Activated CD4-positive, alpha-beta memory T cell treated with anti-CD3 and anti-CD28 coated beads for 36 hours (primary cell): ENCODE data around the gene RIOK1. TPM values are rescaled to one million over a fixed set of nuclear protein-coding genes. Genes with fewer than 3 reads are reported as not detected.

Experiments
- CTCF ChIA-PET: fragments of 350-600 bp; sonication (Branson Sonifier 250); formaldehyde crosslinking; loops from one replicate; lab custom pipeline; 2021; ENCODE audit warnings: antibody characterized with exemption, inconsistent platforms; lab: Charles Lee
- POLR2A ChIA-PET: fragments of 350-600 bp; sonication (Branson Sonifier 250); formaldehyde crosslinking; loops from one replicate; lab custom pipeline; 2021; ENCODE audit warnings: antibody characterized with exemption; lab: Charles Lee
- DNase-seq: peaks from one replicate; pipeline ENCODE4 v3.0.0-alpha.2; 2020
- H3K27ac Mint-ChIP-seq: one replicate; pipeline ENCODE4 v1.8.0; 2021; ENCODE audit warnings: mixed read lengths
- H3K27me3 Mint-ChIP-seq: one replicate; pipeline ENCODE4 v1.8.0; 2021; ENCODE audit warnings: mixed read lengths
- H3K36me3 Mint-ChIP-seq: one replicate; pipeline ENCODE4 v1.8.0; 2021; ENCODE audit warnings: mixed read lengths
- H3K4me1 Mint-ChIP-seq: one replicate; pipeline ENCODE4 v1.8.0; 2021; ENCODE audit warnings: low read depth, mixed read lengths
- H3K4me3 Mint-ChIP-seq: one replicate; pipeline ENCODE4 v1.8.0; 2021; ENCODE audit warnings: mild to moderate bottlenecking, mixed read lengths
- H3K9me3 Mint-ChIP-seq: one replicate; pipeline ENCODE4 v1.8.0; 2021; ENCODE audit warnings: mixed read lengths
- intact Hi-C: fragments of 100-400 bp; cut with micrococcal nuclease; formaldehyde crosslinking; loops from one replicate; pipeline ENCODE4 v1.15.1; 2023
- total RNA-seq, 2 experiments: library from RNA; stranded (reverse); gene quantifications; one replicate each; pipeline ENCODE4 v1.2.3, GENCODE V29; 2021

Gene RIOK1
- total RNA-seq, 2 experiments from 2014 or later = 33.5 to 38.7 TPM

DNA sequence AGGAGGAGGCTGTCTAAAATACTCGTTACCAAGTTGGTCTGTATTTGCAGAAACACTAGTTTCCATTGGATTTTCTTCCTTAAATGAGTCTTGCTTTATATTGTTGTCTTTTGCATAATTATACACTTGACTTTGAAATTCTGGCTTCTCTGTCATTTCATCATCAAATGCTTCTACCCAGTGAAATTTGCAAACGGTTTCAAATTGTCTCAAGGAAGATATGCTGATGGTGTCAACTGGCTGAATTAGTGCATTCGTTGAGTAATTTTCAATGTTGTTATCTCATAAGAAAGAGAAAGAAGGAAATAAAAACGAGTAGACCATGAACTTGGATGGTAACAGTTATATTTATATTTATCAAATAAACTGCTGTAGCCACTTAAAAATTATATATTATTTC, 10.9 kb upstream of the RIOK1 start:
- ChIA-PET CTCF (no interaction called here), POLR2A (no interaction called here)
- intact Hi-C loops = no loop called here
- Mint-ChIP-seq H3K27me3 (peaks cover 5% of the 10 kb centered on the region), H3K9me3 (no peaks in the 10 kb centered on the region), H3K4me3 (no peak overlapping the region), H3K36me3 (no peaks in the 10 kb centered on the region), H3K27ac (no peak overlapping the region), H3K4me1 (no peaks in the 10 kb centered on the region)
- no peak for DNase-seq

DNA sequence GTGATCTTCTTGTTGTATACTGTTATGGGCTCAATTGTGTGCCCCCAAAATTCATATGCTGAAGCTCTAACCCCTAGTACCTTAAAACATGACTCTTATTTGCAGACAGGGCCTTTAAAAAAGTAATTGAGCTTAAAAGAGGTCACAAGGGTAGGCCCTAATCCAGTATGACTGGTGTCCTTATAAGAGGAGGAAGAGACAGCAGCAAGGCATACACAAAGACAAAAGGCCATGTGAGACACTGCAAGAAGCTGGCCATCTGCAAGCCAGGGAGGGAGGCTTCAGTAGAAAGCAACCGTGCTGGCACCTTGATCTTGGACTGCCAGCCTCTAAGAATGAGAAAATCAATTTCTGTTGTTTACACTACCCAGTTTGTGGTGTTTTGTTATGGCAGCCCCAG, 8.5 kb upstream of the RIOK1 start:
- H3K4me1 Mint-ChIP-seq = no peaks in the 10 kb centered on the region
- intact Hi-C loops = no loop called here
- H3K4me3 Mint-ChIP-seq = no peak overlapping the region
- ChIA-PET CTCF (no interaction called here), POLR2A (no interaction called here)
- no peak overlapping the region for H3K27ac Mint-ChIP-seq
- no peaks in the 10 kb centered on the region for H3K36me3 Mint-ChIP-seq
- H3K9me3 Mint-ChIP-seq = no peaks in the 10 kb centered on the region
- H3K27me3 Mint-ChIP-seq = peaks cover 5% of the 10 kb centered on the region
- no peak for DNase-seq

DNA sequence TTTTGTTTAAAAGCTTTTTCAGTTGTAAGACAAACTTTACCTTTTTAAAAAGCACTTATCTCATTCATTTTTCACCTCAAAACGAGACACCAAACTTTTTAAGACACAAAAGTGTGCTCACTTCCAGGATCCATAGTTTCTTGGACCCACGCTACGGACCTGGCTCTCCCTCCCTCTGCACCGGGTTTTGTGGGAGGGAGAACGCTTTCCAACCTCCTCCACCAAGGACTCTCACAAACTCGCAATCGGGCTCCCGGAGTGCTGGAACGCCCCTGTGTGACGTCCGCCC, 502 bp upstream of the RIOK1 start:
- peak overlapping the region; percentile 89 for H3K4me3 Mint-ChIP-seq
- peak overlapping the region; percentile 97 for H3K27ac Mint-ChIP-seq
- no peaks in the 10 kb centered on the region for H3K27me3 Mint-ChIP-seq
- intact Hi-C loops = loop anchor here (1.0 to 5.0 kb wide), 5 partner anchors 76 to 675 kb away; partner anchors contain the start of genes BLOC1S5, SNRNP48 and SSR1
- peaks cover 14% of the 10 kb centered on the region for H3K36me3 Mint-ChIP-seq
- DNase-seq = no peak
- no peaks in the 10 kb centered on the region for H3K9me3 Mint-ChIP-seq
- ChIA-PET POLR2A (interaction anchor here (0.7 to 2.4 kb wide), 7 partner anchors 11 to 201 kb away, joined by 3 to 19 read pairs (median 4); partner anchors contain the start of genes SNRNP48 and SSR1), CTCF (interaction anchor here (0.6 to 2.7 kb wide), 5 partner anchors 45 to 114 kb away, joined by 3 to 14 read pairs (median 3); no protein-coding TSS in a partner anchor)
- peaks cover 36% of the 10 kb centered on the region for H3K4me1 Mint-ChIP-seq

DNA sequence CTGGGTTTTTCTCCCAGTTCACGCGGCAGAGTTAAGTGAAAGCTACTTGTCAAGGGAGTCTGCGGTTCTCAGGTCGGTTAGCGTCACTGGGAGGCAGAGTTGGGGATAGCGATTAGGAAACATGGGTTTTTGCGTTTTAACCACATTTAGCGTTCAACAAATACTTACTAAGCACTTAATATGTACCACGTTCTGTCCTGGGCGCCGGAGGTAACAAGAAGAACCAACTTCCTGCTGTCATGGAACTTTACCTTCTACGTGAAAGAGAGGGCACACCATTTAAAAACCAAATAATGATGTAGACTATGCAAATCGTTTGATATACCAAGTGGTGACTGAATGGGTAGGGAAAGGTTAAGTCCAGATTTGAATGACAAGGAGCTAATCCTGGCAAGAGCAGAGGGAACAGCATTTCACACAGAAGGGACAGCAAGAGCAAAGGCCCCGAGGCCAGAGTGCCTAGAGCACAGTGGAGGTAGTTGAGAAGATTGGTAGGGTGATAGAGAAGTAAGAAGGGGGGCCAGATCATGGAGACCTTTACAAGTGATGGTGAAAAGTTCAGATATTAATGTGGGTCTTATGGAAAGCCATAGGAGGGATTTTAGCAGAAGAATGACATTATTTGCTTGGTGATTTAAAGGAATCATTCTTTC, 744 bp downstream of the RIOK1 start:
- DNase-seq = no peak

DNA sequence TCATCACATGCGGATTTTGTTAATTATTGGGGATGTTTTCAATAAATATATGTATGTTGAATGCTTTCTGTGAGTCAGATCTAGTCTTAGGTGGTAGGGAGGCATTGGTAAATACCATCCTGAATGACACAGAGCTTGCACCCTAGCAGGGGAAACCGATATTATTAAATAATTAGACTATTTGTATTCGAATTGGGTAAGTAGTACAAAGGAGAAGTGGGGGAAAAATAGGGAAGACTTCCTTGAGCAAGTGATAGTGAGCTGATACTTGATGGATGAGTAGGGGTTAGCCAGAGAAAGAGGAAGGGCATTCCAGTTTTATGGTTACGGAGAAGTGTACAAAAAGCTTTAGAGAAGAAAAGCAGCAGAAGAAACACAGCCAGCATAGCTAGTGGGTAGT, 1.5 kb downstream of the RIOK1 start:
- CTCF ChIA-PET = interaction anchor here (1.1 to 2.7 kb wide), 2 partner anchors 116 to 152 kb away, joined by 3 to 14 read pairs; no protein-coding TSS in a partner anchor
- no peak for DNase-seq
- Mint-ChIP-seq H3K4me1 (peaks cover 36% of the 10 kb centered on the region), H3K27me3 (no peaks in the 10 kb centered on the region), H3K9me3 (no peaks in the 10 kb centered on the region), H3K4me3 (peak overlapping the region; percentile 89), H3K36me3 (peaks cover 29% of the 10 kb centered on the region), H3K27ac (no peak overlapping the region)
- intact Hi-C loops = loop anchor here (5.0 kb wide), 1 partner anchor 211 kb away; no protein-coding TSS in a partner anchor
- POLR2A ChIA-PET = interaction anchor here (1.6 kb wide), 1 partner anchor 63 kb away, joined by 4 read pairs; no protein-coding TSS in a partner anchor

More for the DNA sequence above, 744 bp downstream of the RIOK1 start:
- Mint-ChIP-seq H3K27me3 (no peaks in the 10 kb centered on the region), H3K4me1 (peaks cover 36% of the 10 kb centered on the region), H3K27ac (peak overlapping the region; percentile 97), H3K4me3 (peak overlapping the region; percentile 89), H3K36me3 (peaks cover 22% of the 10 kb centered on the region), H3K9me3 (no peaks in the 10 kb centered on the region)
- intact Hi-C loops = loop anchor here (1.0 to 5.0 kb wide), 2 partner anchors 114 to 212 kb away; no protein-coding TSS in a partner anchor
- ChIA-PET POLR2A (interaction anchor here (0.7 to 2.4 kb wide), 7 partner anchors 62 to 200 kb away, joined by 3 to 19 read pairs (median 4); partner anchors contain the start of genes SNRNP48 and SSR1), CTCF (interaction anchor here (1.4 to 2.7 kb wide), 3 partner anchors 79 to 713 kb away, joined by 3 to 14 read pairs (median 5); no protein-coding TSS in a partner anchor)

DNA sequence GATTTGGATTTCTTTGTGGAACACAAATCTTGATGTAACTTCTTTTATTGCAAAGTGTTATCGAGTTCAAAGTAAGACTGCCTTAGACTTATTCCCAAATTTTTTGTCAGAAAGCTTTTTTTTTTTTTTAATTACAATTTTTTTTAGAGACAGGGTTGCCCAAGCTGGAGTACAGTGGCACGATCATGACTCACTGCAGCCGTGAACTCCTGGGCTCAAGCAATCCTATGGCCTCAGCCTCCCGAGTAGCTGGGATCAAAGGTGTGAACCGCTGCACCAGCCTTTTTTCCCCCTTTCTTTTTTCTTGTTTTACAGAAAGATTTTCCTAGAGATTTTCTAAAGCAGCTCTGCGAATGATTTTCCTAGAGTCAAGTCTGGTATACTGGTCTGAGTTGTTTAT, 2.8 kb downstream of the RIOK1 start:
- CTCF ChIA-PET = interaction anchor here (0.7 to 1.0 kb wide), 2 partner anchors 115 to 1921 kb away, joined by 3 to 4 read pairs; no protein-coding TSS in a partner anchor
- peaks cover 29% of the 10 kb centered on the region for H3K36me3 Mint-ChIP-seq

DNA sequence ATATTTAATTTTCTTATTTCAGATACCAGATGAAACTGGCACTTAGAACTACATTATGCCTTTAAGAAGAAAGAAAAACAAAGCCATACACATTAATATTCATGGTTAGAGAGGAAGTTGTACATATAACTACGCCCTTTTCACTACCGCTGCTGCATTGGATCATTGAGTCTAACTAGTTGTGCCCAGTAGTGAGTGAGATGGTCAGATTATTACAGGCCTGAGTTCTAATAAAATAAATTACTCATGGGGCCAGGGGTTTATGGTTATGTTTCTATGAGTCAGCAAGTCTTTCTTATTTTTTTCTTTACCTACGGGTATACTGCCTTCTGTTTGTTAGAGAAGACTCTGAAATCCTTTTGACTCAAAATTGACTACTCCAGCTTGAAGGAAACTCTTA, 11.5 kb downstream of the RIOK1 start:
- no peak overlapping the region for H3K4me3 Mint-ChIP-seq
- no peak overlapping the region for H3K27ac Mint-ChIP-seq
- no peak for DNase-seq
- H3K9me3 Mint-ChIP-seq = no peaks in the 10 kb centered on the region
- intact Hi-C loops = no loop called here
- ChIA-PET POLR2A (interaction anchor here (0.9 kb wide), 1 partner anchor 12 kb away, joined by 3 read pairs; the partner anchor contains the start of genes CAGE1 and RIOK1), CTCF (interaction anchor here (1.2 kb wide), 1 partner anchor 126 kb away, joined by 4 read pairs; no protein-coding TSS in a partner anchor)
- H3K36me3 Mint-ChIP-seq = peaks cover 49% of the 10 kb centered on the region
- no peaks in the 10 kb centered on the region for H3K27me3 Mint-ChIP-seq
- H3K4me1 Mint-ChIP-seq = no peaks in the 10 kb centered on the region

More for the DNA sequence above, 2.8 kb downstream of the RIOK1 start:
- Mint-ChIP-seq H3K4me3 (no peak overlapping the region), H3K4me1 (peaks cover 36% of the 10 kb centered on the region), H3K9me3 (no peaks in the 10 kb centered on the region), H3K27me3 (no peaks in the 10 kb centered on the region), H3K27ac (no peak overlapping the region)
- no peak for DNase-seq
- POLR2A ChIA-PET = no interaction called here
- intact Hi-C loops = loop anchor here (5.0 kb wide), 1 partner anchor 210 kb away; no protein-coding TSS in a partner anchor

DNA sequence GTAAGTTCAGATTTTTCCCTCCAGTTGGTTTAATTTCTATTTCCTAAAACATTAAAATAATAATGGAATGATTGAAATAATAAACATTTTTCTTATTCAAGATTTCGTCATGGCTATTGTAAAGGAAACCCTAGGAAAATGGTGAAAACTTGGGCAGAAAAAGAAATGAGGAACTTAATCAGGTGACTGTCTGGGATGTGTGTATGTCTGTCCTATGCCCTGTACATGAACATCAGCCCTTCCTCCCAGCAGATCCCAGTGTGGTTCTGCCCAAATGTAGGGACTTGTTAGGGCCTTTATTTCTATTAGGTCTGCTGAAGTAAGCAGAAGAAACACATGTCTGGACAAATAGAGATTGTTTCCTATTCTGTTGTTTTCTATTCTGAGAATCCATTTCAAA, 13.1 kb downstream of the RIOK1 start:
- Mint-ChIP-seq H3K36me3 (peaks cover 56% of the 10 kb centered on the region), H3K4me1 (no peaks in the 10 kb centered on the region), H3K27ac (no peak overlapping the region), H3K27me3 (no peaks in the 10 kb centered on the region), H3K9me3 (no peaks in the 10 kb centered on the region), H3K4me3 (no peak overlapping the region)
- POLR2A ChIA-PET = no interaction called here
- CTCF ChIA-PET = no interaction called here
- intact Hi-C loops = no loop called here
- no peak for DNase-seq

DNA sequence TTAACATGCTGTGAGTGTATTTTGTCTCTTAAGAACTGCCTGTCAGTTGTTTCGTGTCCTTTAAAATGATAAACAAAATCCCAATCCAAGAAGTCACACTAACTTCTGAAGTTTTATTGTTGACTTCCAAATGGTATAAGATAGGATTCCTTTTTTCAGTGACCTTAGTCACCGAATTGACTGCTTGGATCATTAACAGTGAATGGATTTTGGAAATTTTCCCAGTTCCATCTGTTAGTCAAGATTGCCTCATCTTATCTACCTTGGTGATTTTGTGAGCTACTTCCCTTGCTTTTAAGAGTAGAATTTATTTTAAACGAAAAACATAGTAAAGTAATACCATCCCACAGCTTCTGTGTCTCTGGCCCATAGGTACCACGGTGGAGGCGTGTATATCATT, 14.9 kb downstream of the RIOK1 start:
- DNase-seq = no peak
- Mint-ChIP-seq H3K27ac (no peak overlapping the region), H3K36me3 (peaks cover 54% of the 10 kb centered on the region), H3K27me3 (no peaks in the 10 kb centered on the region), H3K4me3 (no peak overlapping the region), H3K9me3 (no peaks in the 10 kb centered on the region), H3K4me1 (no peaks in the 10 kb centered on the region)
- CTCF ChIA-PET = interaction anchor here (1.1 to 1.8 kb wide), 2 partner anchors 10 to 101 kb away, joined by 4 to 6 read pairs; no protein-coding TSS in a partner anchor
- intact Hi-C loops = no loop called here
- POLR2A ChIA-PET = no interaction called here

DNA sequence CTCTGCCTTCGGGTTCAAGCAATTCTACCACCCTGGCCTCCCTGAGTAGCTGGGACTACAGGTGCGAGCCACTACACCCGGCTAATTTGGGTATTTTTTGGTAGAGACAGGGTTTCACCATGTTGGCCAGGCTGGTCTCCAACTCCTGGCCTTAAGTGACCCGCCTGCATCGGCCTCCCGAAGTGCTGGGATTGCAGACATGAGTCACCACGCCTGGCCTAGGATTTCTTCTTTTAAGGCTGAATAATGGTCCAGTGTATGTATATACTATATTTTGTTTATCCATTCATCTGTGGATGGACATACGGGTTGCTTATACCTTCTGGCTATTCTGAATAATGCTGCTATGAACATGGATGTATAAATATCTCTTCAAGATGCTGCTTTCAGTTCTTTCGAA, 17.1 kb downstream of the RIOK1 start:
- Mint-ChIP-seq H3K4me3 (no peak overlapping the region), H3K4me1 (no peaks in the 10 kb centered on the region), H3K27me3 (no peaks in the 10 kb centered on the region), H3K36me3 (peaks cover 58% of the 10 kb centered on the region), H3K27ac (no peak overlapping the region), H3K9me3 (no peaks in the 10 kb centered on the region)
- intact Hi-C loops = no loop called here
- ChIA-PET POLR2A (no interaction called here), CTCF (no interaction called here)
- DNase-seq = no peak

DNA sequence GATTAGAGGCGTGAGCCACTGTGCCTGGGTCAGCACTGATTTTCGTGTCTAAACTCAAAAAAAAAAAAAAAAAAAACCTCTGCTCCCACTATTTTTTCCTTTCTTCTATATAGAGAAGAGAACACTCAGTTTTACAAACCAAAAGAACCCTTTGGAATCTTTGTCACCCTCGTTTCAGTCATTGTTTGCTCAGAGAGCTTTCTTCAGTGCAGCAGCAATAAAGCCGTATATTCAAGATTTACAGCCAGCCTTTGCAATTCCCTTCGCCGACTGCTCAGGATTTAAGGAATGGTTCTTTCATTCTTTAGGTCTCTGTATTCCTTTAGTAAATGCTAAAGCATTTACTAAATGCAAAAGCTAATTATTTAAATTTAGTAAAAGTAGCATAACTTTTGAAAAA, 20.1 kb downstream of the RIOK1 start:
- CTCF ChIA-PET = no interaction called here
- Mint-ChIP-seq H3K4me3 (no peak overlapping the region), H3K27ac (no peak overlapping the region), H3K9me3 (no peaks in the 10 kb centered on the region), H3K4me1 (no peaks in the 10 kb centered on the region), H3K36me3 (peaks cover 55% of the 10 kb centered on the region), H3K27me3 (no peaks in the 10 kb centered on the region)
- no peak for DNase-seq
- POLR2A ChIA-PET = no interaction called here
- intact Hi-C loops = no loop called here

DNA sequence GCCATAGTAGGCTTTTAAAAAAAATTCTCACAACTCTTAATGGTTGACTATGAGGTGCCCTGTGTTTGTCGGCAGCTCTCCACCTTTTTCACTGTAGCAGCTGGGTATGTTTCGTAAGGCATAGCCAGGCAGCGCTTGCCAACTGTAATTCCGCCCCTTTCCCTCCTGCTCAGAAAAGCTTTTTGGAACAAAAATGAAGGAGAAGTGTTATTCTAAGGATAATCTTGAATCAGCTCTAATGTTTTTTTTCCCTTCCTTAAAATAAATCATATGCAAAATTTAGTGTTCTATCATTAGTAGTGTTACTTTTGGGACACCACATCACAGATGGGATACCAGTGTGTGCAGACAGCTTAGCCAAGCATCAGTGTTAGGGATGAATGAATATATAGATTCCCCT, 21.2 kb downstream of the RIOK1 start:
- ChIA-PET POLR2A (no interaction called here), CTCF (no interaction called here)
- Mint-ChIP-seq H3K4me1 (no peaks in the 10 kb centered on the region), H3K27me3 (no peaks in the 10 kb centered on the region), H3K27ac (no peak overlapping the region), H3K36me3 (peaks cover 55% of the 10 kb centered on the region), H3K4me3 (no peak overlapping the region), H3K9me3 (no peaks in the 10 kb centered on the region)
- intact Hi-C loops = no loop called here
- DNase-seq = no peak
